K562 (cell line): ENCODE data around the gene ATOH8. TPM values are rescaled to one million over a fixed set of nuclear protein-coding genes. Genes with fewer than 3 reads are reported as not detected.

Experiments used
- ATAC-seq: fragments of 200-7000 bp; cut with Tn5 transposase; 3 replicates; pipeline ENCODE4 v1.9.1; 2020; ENCODE audit warnings: moderate library complexity
- BruUV-seq: library from RNA; stranded (reverse); fragments of 400-500 nt; replicated peaks from 2 replicates; lab custom pipeline; 2021; lab: Mats Ljungman, UMichigan
- CTCF ChIA-PET: fragments of 300-600 bp; formaldehyde crosslinking; extraction: SDS; loops from one replicate; lab custom pipeline; 2021; ENCODE audit warnings: low intra/inter-chr PET ratio; lab: Yijun Ruan, JAX
- POLR2A ChIA-PET: fragments of 300-600, 350-650 bp; sonication (Branson Sonifier 250); formaldehyde crosslinking; extraction: SDS; loops from one replicate; lab custom pipeline; 2021; ENCODE audit warnings: antibody characterized with exemption, inconsistent platforms; lab: Yijun Ruan, JAX
- DNase-seq, 4 experiments: peaks; one replicate each; pipeline versions ENCODE4 v3.0.0 to v3.0.0-alpha.2; 2011 to 2018; ENCODE audit warnings: low spot score in 3 of 4, mixed read lengths in 3 of 4; ENCODE audit errors: extremely low read depth in 1 of 4
- FAIRE-seq: peaks from 2 replicates; lab custom pipeline; 2011; peaks lifted over from hg19 to GRCh38; lab: Jason Lieb, UNC
- H2AFZ ChIP-seq: 2 replicates; pipeline ENCODE4 v1.6.0; 2011; ENCODE audit warnings: low read depth, low read length, control low read depth, inconsistent platforms
- H3K27ac ChIP-seq: fragments of 200-600 bp; 3 replicates; pipeline ENCODE4 v1.8.0; 2011; ENCODE audit warnings: low read depth, mild to moderate bottlenecking, control low read depth, inconsistent platforms, low read length, moderate library complexity, mixed read lengths; ENCODE audit errors: extremely low read depth
- H3K27me3 ChIP-seq, 2 experiments: fragments of 300-600 bp in 1 of 2; 2 replicates in 1 of 2; 3 replicates in 1 of 2; pipeline versions ENCODE4 v1.6.0 to v1.8.0; 2011; ENCODE audit warnings: inconsistent platforms in 2 of 2, low read length in 2 of 2, mild to moderate bottlenecking in 1 of 2, mixed read lengths in 1 of 2, moderate library complexity in 1 of 2; ENCODE audit not compliant: control insufficient read depth in 2 of 2, insufficient read depth in 2 of 2
- H3K36me3 ChIP-seq: fragments of 300-600 bp; 3 replicates; pipeline ENCODE4 v1.8.0; 2011; ENCODE audit warnings: mild to moderate bottlenecking, low read length, inconsistent platforms; ENCODE audit not compliant: control insufficient read depth, insufficient read depth
- H3K4me1 ChIP-seq, 2 experiments: fragments of 200-600 bp in 1 of 2; replicated peaks in 1 of 2; 2 replicates in 1 of 2; 3 replicates in 1 of 2; pipeline versions ENCODE4 v1.5.1 to v1.8.0; 2011; ENCODE audit warnings: inconsistent platforms in 2 of 2, low read length in 2 of 2, mild to moderate bottlenecking in 1 of 2, mixed read lengths in 1 of 2, moderate library complexity in 1 of 2; ENCODE audit not compliant: control insufficient read depth in 2 of 2, insufficient read depth in 2 of 2
- H3K4me2 ChIP-seq: 2 replicates; pipeline ENCODE4 v1.6.1; 2011; ENCODE audit warnings: low read length, control low read depth, inconsistent platforms, mixed read lengths; ENCODE audit not compliant: insufficient read depth
- H3K4me3 ChIP-seq: fragments of 200-600 bp; sonication (generic), shearing (Covaris generic); 2 replicates; pipeline ENCODE4 v1.5.1; 2016; ENCODE audit warnings: control low read depth, inconsistent platforms
- H3K79me2 ChIP-seq: fragments of 200-600 bp; 3 replicates; pipeline ENCODE4 v1.8.0; 2011; ENCODE audit warnings: low read length, inconsistent platforms; ENCODE audit not compliant: control insufficient read depth, insufficient read depth
- H3K9ac ChIP-seq, 2 experiments: 2 replicates each; pipeline versions ENCODE4 v1.6.0 to v1.6.1; 2011; ENCODE audit warnings: low read depth in 2 of 2, low read length in 2 of 2, control low read depth in 1 of 2, inconsistent platforms in 1 of 2, mild to moderate bottlenecking in 1 of 2, mixed read lengths in 1 of 2; ENCODE audit not compliant: insufficient read depth in 1 of 2
- H3K9me1 ChIP-seq: one replicate; pipeline ENCODE4 v1.6.0; 2011; ENCODE audit warnings: inconsistent platforms, mild to moderate bottlenecking, low read length, moderate library complexity; ENCODE audit not compliant: control insufficient read depth, insufficient read depth
- H3K9me3 ChIP-seq: replicated peaks from 2 replicates; pipeline ENCODE4 v1.5.1; 2011; ENCODE audit warnings: low read depth, low read length, inconsistent platforms; ENCODE audit not compliant: control insufficient read depth, insufficient read depth
- H4K20me1 ChIP-seq: replicated peaks from 2 replicates; pipeline ENCODE4 v1.6.1; 2011; ENCODE audit warnings: low read length, inconsistent platforms, mixed read lengths; ENCODE audit not compliant: control insufficient read depth, insufficient read depth
- CHD4 ChIP-seq: fragments of 200-600 bp; sonication (generic); IDR thresholded peaks from 3 replicates; pipeline ENCODE4 v1.6.1; 2012; ENCODE audit warnings: low read depth, mild to moderate bottlenecking, mixed read lengths, low read length, inconsistent platforms; ENCODE audit not compliant: insufficient read depth, insufficient replicate concordance, poor library complexity, severe bottlenecking
- GABPA ChIP-seq: fragments of 200-800 bp; sonication (Bioruptor generic); conservative IDR thresholded peaks from 2 replicates; pipeline ENCODE4 v1.6.1; 2016; ENCODE audit warnings: low read depth, missing genetic modification characterization, missing compliant biosample characterization
- MITF ChIP-seq: IDR thresholded peaks from 2 replicates; pipeline ENCODE4 v1.6.1; 2014; ENCODE audit warnings: antibody characterized with exemption
- MTA3 ChIP-seq: fragments of 450-650 bp; formaldehyde crosslinking; IDR thresholded peaks from 2 replicates; pipeline ENCODE4 v1.6.1; 2017; ENCODE audit warnings: mild to moderate bottlenecking, borderline replicate concordance
- SMARCA5 ChIP-seq: fragments of 450-650 bp; IDR thresholded peaks from 2 replicates; pipeline ENCODE4 v1.6.1; 2016
- TAF1 ChIP-seq: IDR thresholded peaks from 2 replicates; pipeline ENCODE4 v1.6.1; 2011; ENCODE audit warnings: mild to moderate bottlenecking, low read length, moderate library complexity; ENCODE audit not compliant: insufficient read depth, control insufficient read depth, severe bottlenecking; ENCODE audit errors: extremely low read depth
- TCF7 ChIP-seq: sonication (generic); IDR thresholded peaks from 2 replicates; pipeline ENCODE4 v1.6.1; 2016; ENCODE audit warnings: antibody characterized with exemption, borderline replicate concordance
- TEAD1 ChIP-seq, 2 experiments: fragments of 450-650 bp in 1 of 2; sonication (generic) in 1 of 2; formaldehyde crosslinking; IDR thresholded peaks; 2 replicates each; pipeline versions ENCODE4 v1.4.0 to v1.8.0; 2020 to 2022; ENCODE audit warnings: mild to moderate bottlenecking in 2 of 2, missing genetic modification reagents in 1 of 2
- TRIM24 ChIP-seq, 2 experiments: fragments of 450-650 bp; IDR thresholded peaks; 2 replicates each; pipeline ENCODE4 v1.6.1; 2016
- ZNF197 ChIP-seq: fragments of 200-800 bp; sonication (Bioruptor generic); IDR thresholded peaks from 2 replicates; pipeline ENCODE4 v1.6.1; 2016; ENCODE audit warnings: low read depth, missing genetic modification characterization, missing compliant biosample characterization
- ZNF449 ChIP-seq: fragments of 250-450 bp; sonication (Bioruptor Pico); IDR thresholded peaks from 2 replicates; pipeline ENCODE4 v1.8.0; 2022; ENCODE audit warnings: moderate library complexity, mild to moderate bottlenecking, inconsistent platforms
- WGBS: fragments of 100-300 bp; shearing (Covaris generic); methylation state at CpG from one replicate; pipeline ENCODE4 v1.1.6; 2016; ENCODE audit warnings: low coverage, mixed read lengths; ENCODE audit not compliant: insufficient coverage; ENCODE audit errors: missing lambda C conversion rate; 5-methylcytosine and 5-hydroxymethylcytosine counted together
- in situ Hi-C: fragments of 300-500 bp; cut with MboI; formaldehyde crosslinking; loops from 4 replicates; pipeline ENCODE4 v1.15.0; 2018; ENCODE audit warnings: inconsistent platforms, mixed read lengths
- intact Hi-C: fragments of 100-400 bp; cut with micrococcal nuclease; formaldehyde crosslinking; loops from 2 replicates; pipeline ENCODE4 v1.14.2; 2022
- polyA plus RNA-seq, 8 experiments: library from polyadenylated mRNA; depleted of rRNA in 4 of 8; stranded (reverse) in 5 of 8; unstranded in 3 of 8; fragments of >200 nt; fragmentation: Nextera tagmentation in 2 of 8; fragmentation: Illumina TruSeq in 1 of 8; extraction: Ambion mirVana in 2 of 8; extraction: Trizol in 1 of 8; gene quantifications; 2 replicates each; pipeline versions ENCODE4 v1.2.1 to v1.2.3, GENCODE V29; 2011 to 2014; ENCODE audit warnings: inconsistent platforms in 1 of 8, missing spikeins in 1 of 8
- total RNA-seq, 7 experiments: library from RNA; depleted of rRNA in 6 of 7; stranded (reverse); fragments of >200 nt in 6 of 7; fragmentation: Illumina TruSeq in 2 of 7; extraction: Trizol in 2 of 7; gene quantifications; 2 replicates each; pipeline versions ENCODE4 v1.2.1 to v1.2.3, GENCODE V29; 2011 to 2021; ENCODE audit warnings: low replicate concordance in 1 of 7

ATOH8 gene
- total and polyA plus RNA-seq, 9 of the 15 experiments (the other 6 are each of a cell fraction or from before 2014, with no cell fraction given): not detected

GRCh38 chr2:85807756-85808155 is 54.0 kb downstream of the ATOH8 start:
- POLR2A ChIA-PET: interaction anchor here (1.4 kb wide), 1 partner anchor 19 kb away, joined by 3 read pairs; no protein-coding TSS in a partner anchor
- Histone ChIP-seq H3K79me2 (no peaks in the 10 kb centered on the region), H3K4me1 (peaks cover 0 to 6% of the 10 kb centered on the region in 2 experiments; a peak in 2 of 5 replicates), H3K9me1 (no peaks in the 10 kb centered on the region), H3K27me3 (peaks cover 17 to 24% of the 10 kb centered on the region in 2 experiments; a peak in 4 of 5 replicates), H4K20me1 (peaks cover 9% of the 10 kb centered on the region), H3K9me3 (no peaks in the 10 kb centered on the region), H3K36me3 (no peaks in the 10 kb centered on the region), H2AFZ (no peak overlapping the region), H3K4me2 (no peak overlapping the region), H3K4me3 (no peak overlapping the region), H3K9ac (no peak overlapping the region), H3K27ac (no peak overlapping the region)
- BruUV-seq: no TSS peak
- in situ Hi-C loops (no loop called here), intact Hi-C loops (no loop called here)
- no peak for DNase-seq
- no peak for TF ChIP-seq MITF
- TF ChIP-seq CHD4: no peak
- no peak for TF ChIP-seq ZNF449 (CRISPR knock-in tag)
- TF ChIP-seq GABPA (tag): no peak
- TF ChIP-seq SMARCA5: no peak
- no peak for TF ChIP-seq TEAD1 (CRISPR knock-in tag; IDR thresholded peaks at IDR 0.05)
- TF ChIP-seq TAF1: no peak
- TF ChIP-seq ZNF197 (CRISPR knock-in tag): no peak
- TF ChIP-seq TCF7: no peak
- no peak for TF ChIP-seq MTA3
- no peak for TF ChIP-seq TRIM24 (IDR thresholded peaks at IDR 0.05)
- WGBS: 0% methylated on average over 3 of the region's 3 CpGs
- FAIRE-seq: no peak
- CTCF ChIA-PET: no interaction called here
- ATAC-seq: no peak
